Bronchial epithelial cell (primary cell): ENCODE results near the gene KIF3B. TPM values are rescaled to one million over a fixed set of nuclear protein-coding genes. Genes with fewer than 3 reads are reported as not detected.
"Not testable (repeated sequence)": the region's sequence is repeated elsewhere in the genome, so short reads cannot be mapped to it uniquely, and the experiment has no call there.

ENCODE experiments used
- DNase-seq: peaks from one replicate; pipeline ENCODE4 v3.0.0-alpha.2; 2010; ENCODE audit warnings: low read depth
- FAIRE-seq: peaks from 2 replicates; lab custom pipeline; 2011; peaks lifted over from hg19 to GRCh38; lab: Jason Lieb, UNC
- H3K27me3 ChIP-seq: 2 replicates; pipeline ENCODE4 v1.5.1; 2011; ENCODE audit warnings: low read length; ENCODE audit not compliant: control insufficient read depth, insufficient read depth
- H3K36me3 ChIP-seq: 2 replicates; pipeline ENCODE4 v1.5.1; 2011; ENCODE audit warnings: low read length; ENCODE audit not compliant: control insufficient read depth, insufficient read depth
- H3K4me3 ChIP-seq: 2 replicates; pipeline ENCODE4 v1.5.1; 2011; ENCODE audit warnings: mild to moderate bottlenecking, low read depth, low read length, control low read depth
- CTCF ChIP-seq: IDR thresholded peaks from 2 replicates; pipeline ENCODE4 v1.5.1; 2011; ENCODE audit warnings: mild to moderate bottlenecking, moderate library complexity, low read length, control low read depth, inconsistent platforms; ENCODE audit not compliant: insufficient read depth, severe bottlenecking
- total RNA-seq: library from RNA; depleted of rRNA; stranded (reverse); fragments of >200 nt; gene quantifications from 2 replicates; pipeline ENCODE4 v1.2.1, GENCODE V29; 2014

The KIF3B gene
- total RNA-seq, 1 donor from 2014 or later: 11.1 TPM

GRCh38 chr20:32338665-32339064 lies 61.2 kb downstream of the KIF3B start:
- TF ChIP-seq CTCF: no peak
- DNase-seq (no peak), FAIRE-seq (no peak)
- H3K27me3 ChIP-seq: no peaks in the 10 kb centered on the region
- H3K36me3 ChIP-seq: no peaks in the 10 kb centered on the region
- H3K4me3 ChIP-seq: no peak overlapping the region

- no peak for TF ChIP-seq CTCF
- no peaks in the 10 kb centered on the region for H3K27me3 ChIP-seq
- DNase-seq: no peak
- no peak for FAIRE-seq
- H3K4me3 ChIP-seq: no peak overlapping the region
- no peaks in the 10 kb centered on the region for H3K36me3 ChIP-seq
Observed at GRCh38 chr20:32339116-32339515, 61.7 kb downstream of the KIF3B start.

GRCh38 chr20:32341053-32341452 lies 63.6 kb downstream of the KIF3B start:
- not testable (repeated sequence) for H3K4me3 ChIP-seq, H3K36me3 ChIP-seq, FAIRE-seq, H3K27me3 ChIP-seq
- DNase-seq: peak; percentile 52

- Histone ChIP-seq H3K36me3 (no peaks in the 10 kb centered on the region), H3K27me3 (no peaks in the 10 kb centered on the region), H3K4me3 (no peak overlapping the region)
- FAIRE-seq (no peak), DNase-seq (peak; percentile 97)
- no peak for TF ChIP-seq CTCF
Observed at GRCh38 chr20:32343439-32343838, 66.0 kb downstream of the KIF3B start.

GRCh38 chr20:32344835-32345506 lies 67.5 kb downstream of the KIF3B start:
- TF ChIP-seq CTCF: no peak
- FAIRE-seq (no peak), DNase-seq (no peak)
- H3K27me3 ChIP-seq: no peaks in the 10 kb centered on the region
- H3K4me3 ChIP-seq: no peak overlapping the region
- H3K36me3 ChIP-seq: no peaks in the 10 kb centered on the region

- FAIRE-seq (no peak), DNase-seq (no peak)
- Histone ChIP-seq H3K4me3 (no peak overlapping the region), H3K36me3 (no peaks in the 10 kb centered on the region), H3K27me3 (no peaks in the 10 kb centered on the region)
- no peak for TF ChIP-seq CTCF
Observed at GRCh38 chr20:32348207-32348606, 70.8 kb downstream of the KIF3B start.
